Activated CD4-positive, alpha-beta T cell treated with anti-CD3 and anti-CD28 coated beads, Interleukin-2, amount 10 ng/mL, durations not matched to agents 7 days and 5 days (primary cell): ENCODE data around the gene ADAMTS10. TPM values are rescaled to one million over a fixed set of nuclear protein-coding genes. Genes with fewer than 3 reads are reported as not detected.
"Not testable (repeated sequence)": the region's sequence is repeated elsewhere in the genome, so short reads cannot be mapped to it uniquely, and the experiment has no call there.

Source experiments
- CTCF ChIA-PET: fragments of 350-600 bp; sonication (Branson Sonifier 250); formaldehyde crosslinking; loops from one replicate; lab custom pipeline; 2021; ENCODE audit warnings: antibody characterized with exemption; lab: Charles Lee
- POLR2A ChIA-PET: fragments of 350-600 bp; sonication (Branson Sonifier 250); formaldehyde crosslinking; loops from one replicate; lab custom pipeline; 2021; ENCODE audit warnings: antibody characterized with exemption; lab: Charles Lee
- DNase-seq: peaks from one replicate; pipeline ENCODE4 v3.0.0-alpha.2; 2020
- H3K27ac Mint-ChIP-seq: one replicate; pipeline ENCODE4 v1.8.0; 2021; ENCODE audit warnings: mild to moderate bottlenecking, moderate library complexity, mixed read lengths
- H3K27me3 Mint-ChIP-seq: one replicate; pipeline ENCODE4 v1.8.0; 2021; ENCODE audit warnings: mixed read lengths
- H3K36me3 Mint-ChIP-seq: one replicate; pipeline ENCODE4 v1.8.0; 2021; ENCODE audit warnings: low read depth, mixed read lengths
- H3K4me1 Mint-ChIP-seq: one replicate; pipeline ENCODE4 v1.8.0; 2021; ENCODE audit warnings: mixed read lengths
- H3K4me3 Mint-ChIP-seq: one replicate; pipeline ENCODE4 v1.8.0; 2021; ENCODE audit warnings: mild to moderate bottlenecking, moderate library complexity, mixed read lengths
- H3K9me3 Mint-ChIP-seq: one replicate; pipeline ENCODE4 v1.8.0; 2021; ENCODE audit warnings: mixed read lengths
- total RNA-seq, 2 experiments: library from RNA; stranded (reverse); gene quantifications; one replicate each; pipeline ENCODE4 v1.2.3, GENCODE V29; 2021

The ADAMTS10 gene
- total RNA-seq, 2 experiments from 2014 or later, result 10.6 to 15.3 TPM

DNA sequence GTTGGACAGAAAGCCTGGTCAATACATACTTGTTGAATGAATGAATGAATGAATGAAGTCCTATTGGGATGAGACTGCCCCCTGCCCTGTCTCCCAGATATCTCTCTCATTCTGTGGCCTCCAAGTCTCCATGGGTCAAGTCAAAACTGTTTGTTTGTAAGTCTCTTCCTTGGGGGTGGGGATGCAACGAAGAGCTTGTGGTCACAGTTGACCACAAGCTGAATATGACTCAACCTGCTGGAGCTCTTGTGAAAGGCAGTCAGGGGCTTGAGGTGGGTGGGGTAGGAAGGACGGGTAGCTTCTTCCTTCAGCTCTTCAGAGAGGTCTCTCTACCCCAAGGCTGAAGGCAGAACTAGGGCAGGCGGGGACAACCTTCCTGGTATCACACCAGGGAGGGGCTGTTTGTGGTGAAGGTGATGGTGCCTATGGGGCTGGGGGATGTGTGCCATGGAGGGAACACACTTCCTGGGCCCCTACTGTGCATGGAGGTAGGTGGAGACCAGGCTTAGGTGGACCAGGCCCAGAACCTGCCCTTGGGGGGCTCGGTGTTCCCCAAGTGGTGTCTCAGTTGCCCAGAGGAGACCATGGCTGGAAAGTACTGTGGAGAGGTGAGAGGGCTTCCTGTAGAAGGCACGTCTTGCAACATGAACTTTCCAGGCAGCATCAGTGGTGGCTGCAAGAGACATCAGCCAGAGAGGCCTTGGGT lies 41.3 kb downstream of the ADAMTS10 start:
- Mint-ChIP-seq H3K27ac (peak overlapping the region; percentile 91), H3K36me3 (peaks cover 68% of the 10 kb centered on the region), H3K9me3 (peaks cover 9% of the 10 kb centered on the region), H3K4me3 (peak overlapping the region; percentile 93), H3K4me1 (peaks cover 79% of the 10 kb centered on the region), H3K27me3 (no peaks in the 10 kb centered on the region)
- DNase-seq, result peak; percentile 87
- ChIA-PET CTCF (interaction anchor here (0.6 to 4.6 kb wide), 6 partner anchors 11 to 156 kb away, joined by 3 to 70 read pairs (median 4); partner anchors contain the start of genes MARCHF2 and ZNF414), POLR2A (interaction anchor here (0.6 to 1.1 kb wide), 4 partner anchors 12 to 105 kb away, joined by 3 to 6 read pairs (median 4); no protein-coding TSS in a partner anchor)

GRCh38 chr19:8567522-8568172 lies 42.9 kb downstream of the ADAMTS10 start:
- H3K9me3 Mint-ChIP-seq, result no peaks in the 10 kb centered on the region
- H3K36me3 Mint-ChIP-seq, result peaks cover 59% of the 10 kb centered on the region
- CTCF ChIA-PET, result interaction anchor here (0.7 to 1.3 kb wide), 3 partner anchors 10 to 233 kb away, joined by 3 to 4 read pairs (median 3); partner anchors contain the start of gene MYO1F
- H3K27ac Mint-ChIP-seq, result peak overlapping the region; percentile 82
- H3K4me3 Mint-ChIP-seq, result no peak overlapping the region
- H3K27me3 Mint-ChIP-seq, result no peaks in the 10 kb centered on the region
- POLR2A ChIA-PET, result no interaction called here
- peaks cover 73% of the 10 kb centered on the region for H3K4me1 Mint-ChIP-seq
- DNase-seq, result no peak

DNA sequence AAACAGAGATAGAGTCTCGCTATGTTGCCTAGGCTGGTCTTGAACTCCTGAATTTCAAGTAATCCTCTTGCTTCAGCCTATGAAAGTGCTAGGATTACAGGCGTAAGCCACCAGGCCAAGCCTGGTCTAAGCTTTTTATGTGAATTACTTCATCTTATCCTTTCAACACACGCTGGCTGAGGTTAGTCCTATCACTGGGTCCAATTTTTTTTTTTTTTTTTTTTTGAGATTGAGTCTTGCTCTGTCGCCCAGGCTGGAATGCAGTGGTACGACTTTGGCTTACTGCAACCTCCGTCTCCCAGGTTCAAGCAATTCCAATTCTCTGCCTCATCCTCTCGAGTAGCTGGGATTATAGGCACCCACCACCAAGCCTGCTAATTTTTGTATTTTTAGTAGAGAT lies 43.7 kb downstream of the ADAMTS10 start:
- no peak overlapping the region for H3K4me3 Mint-ChIP-seq
- CTCF ChIA-PET, result interaction anchor here (1.1 to 1.3 kb wide), 2 partner anchors 11 to 13 kb away, joined by 3 to 4 read pairs; partner anchors contain the start of gene MYO1F

DNA sequence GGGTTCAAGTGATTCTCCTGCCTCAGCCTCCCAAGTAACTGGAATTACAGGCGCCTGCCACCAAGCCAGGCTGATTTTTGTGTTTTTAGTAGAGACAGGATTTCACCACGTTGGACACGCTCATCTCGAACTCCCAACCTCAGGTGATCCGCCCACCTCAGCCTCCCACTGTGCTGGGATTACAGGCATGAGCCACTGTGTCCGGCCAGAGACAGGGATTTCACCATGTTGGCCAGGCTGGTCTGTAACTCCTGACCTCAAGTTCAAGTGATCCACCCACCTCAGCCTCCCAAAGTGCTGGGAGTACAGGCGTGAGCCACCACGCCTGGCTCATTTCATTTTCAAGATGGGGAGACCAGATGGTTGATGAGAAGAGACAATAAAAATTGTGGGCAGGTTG lies 45.6 kb downstream of the ADAMTS10 start:
- DNase-seq, H3K9me3 Mint-ChIP-seq, H3K27me3 Mint-ChIP-seq, H3K4me3 Mint-ChIP-seq, POLR2A ChIA-PET: not testable (repeated sequence)
- Mint-ChIP-seq H3K4me1 (peaks cover 53% of the 10 kb centered on the region), H3K36me3 (peaks cover 40% of the 10 kb centered on the region), H3K27ac (peak overlapping the region; percentile 69)
- CTCF ChIA-PET, result interaction anchor here (0.8 to 3.0 kb wide), 3 partner anchors 13 to 17 kb away, joined by 3 to 10 read pairs (median 3); partner anchors contain the start of gene MYO1F

More for the DNA sequence above, 43.7 kb downstream of the ADAMTS10 start:
- Mint-ChIP-seq H3K27ac (no peak overlapping the region), H3K27me3 (no peaks in the 10 kb centered on the region), H3K9me3 (no peaks in the 10 kb centered on the region), H3K4me1 (peaks cover 66% of the 10 kb centered on the region), H3K36me3 (peaks cover 52% of the 10 kb centered on the region)
- POLR2A ChIA-PET, result no interaction called here
- DNase-seq, result no peak

DNA sequence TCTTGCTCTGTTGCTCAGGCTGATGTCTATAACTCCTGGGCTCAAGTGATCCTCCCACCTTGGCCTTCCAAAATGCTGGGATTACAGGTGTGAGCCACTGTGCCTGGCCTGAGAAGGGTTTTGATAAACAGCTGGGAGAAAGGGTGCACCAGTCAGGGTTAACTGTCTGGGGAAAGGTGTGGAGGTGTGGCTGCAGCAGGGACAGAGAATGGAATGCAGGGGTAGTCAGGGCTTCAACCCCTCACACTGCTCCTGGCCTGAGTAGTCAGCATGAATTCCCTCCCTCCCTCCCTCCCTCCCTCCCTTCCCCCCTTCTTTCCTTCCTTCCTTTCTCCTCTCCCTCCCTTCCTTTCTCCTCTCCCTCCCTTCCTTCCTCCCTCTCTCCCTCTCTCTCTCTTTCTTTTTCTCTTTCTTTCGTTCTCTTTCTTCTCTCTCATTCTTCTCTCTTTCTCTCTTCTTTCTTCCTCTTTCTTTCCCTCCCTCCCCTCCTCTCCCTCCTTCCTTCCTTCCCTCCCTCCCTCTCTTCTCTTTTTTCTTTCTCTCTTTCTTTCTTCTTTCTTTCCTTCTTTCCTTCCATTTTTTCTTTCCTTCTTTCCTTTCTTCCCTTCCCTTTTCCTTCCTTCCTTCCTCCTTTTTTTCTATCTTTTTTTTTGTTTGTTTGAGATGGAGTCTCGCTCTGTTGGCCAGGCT lies 49.3 kb downstream of the ADAMTS10 start:
- Mint-ChIP-seq H3K4me3 (no peak overlapping the region), H3K4me1 (peaks cover 48% of the 10 kb centered on the region), H3K27me3 (no peaks in the 10 kb centered on the region), H3K36me3 (peaks cover 30% of the 10 kb centered on the region), H3K9me3 (no peaks in the 10 kb centered on the region), H3K27ac (no peak overlapping the region)
- CTCF ChIA-PET, result interaction anchor here (0.6 kb wide), 1 partner anchor 201 kb away, joined by 3 read pairs; no protein-coding TSS in a partner anchor
- POLR2A ChIA-PET, result no interaction called here
- no peak for DNase-seq

GRCh38 chr19:8558325-8558724 lies 52.2 kb downstream of the ADAMTS10 start:
- Mint-ChIP-seq H3K4me1 (peaks cover 34% of the 10 kb centered on the region), H3K27me3 (no peaks in the 10 kb centered on the region), H3K4me3 (no peak overlapping the region), H3K9me3 (no peaks in the 10 kb centered on the region), H3K36me3 (peaks cover 35% of the 10 kb centered on the region), H3K27ac (peak overlapping the region; percentile 64)
- DNase-seq, result no peak
- ChIA-PET POLR2A (no interaction called here), CTCF (interaction anchor here (0.5 to 2.1 kb wide), 4 partner anchors 13 to 217 kb away, joined by 3 to 10 read pairs (median 4); no protein-coding TSS in a partner anchor)

DNA sequence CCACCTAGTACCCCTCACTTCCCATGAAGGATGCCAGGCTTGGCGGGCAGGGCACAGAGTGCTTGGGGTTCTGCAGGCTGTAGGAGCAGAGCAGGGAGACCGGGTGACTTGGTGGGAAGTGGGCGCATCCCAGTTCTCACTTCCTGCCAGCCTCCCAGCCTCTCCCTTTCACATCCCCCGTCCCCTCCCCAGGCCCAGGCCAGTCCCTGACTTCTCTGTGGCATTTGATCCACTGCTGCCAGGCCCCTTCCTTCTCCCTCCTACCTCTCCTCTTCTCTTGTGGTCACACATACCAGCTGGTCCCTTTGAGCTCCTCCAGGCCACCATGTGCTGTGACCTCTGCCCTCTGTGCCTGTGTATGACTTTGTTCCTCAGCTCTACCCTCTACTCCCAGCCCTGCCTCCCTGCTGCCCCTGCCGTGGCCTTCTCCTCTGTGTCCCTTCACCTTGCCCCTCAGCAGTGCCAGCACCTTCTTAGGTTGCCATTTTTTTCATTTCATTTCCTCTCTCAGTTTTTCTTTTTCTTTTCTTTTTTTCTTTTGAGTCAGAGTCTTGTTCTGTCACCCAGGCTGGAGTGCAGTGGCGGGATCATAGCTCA lies 52.8 kb downstream of the ADAMTS10 start:
- no peaks in the 10 kb centered on the region for H3K27me3 Mint-ChIP-seq
- H3K36me3 Mint-ChIP-seq, result peaks cover 38% of the 10 kb centered on the region
- H3K4me1 Mint-ChIP-seq, result peaks cover 32% of the 10 kb centered on the region
- H3K4me3 Mint-ChIP-seq, result no peak overlapping the region
- H3K27ac Mint-ChIP-seq, result peak overlapping the region; percentile 82
- no peak for DNase-seq
- POLR2A ChIA-PET, result no interaction called here
- H3K9me3 Mint-ChIP-seq, result no peaks in the 10 kb centered on the region
- CTCF ChIA-PET, result interaction anchor here (0.5 to 2.1 kb wide), 3 partner anchors 22 to 216 kb away, joined by 4 to 10 read pairs (median 4); no protein-coding TSS in a partner anchor

- H3K4me3 Mint-ChIP-seq, POLR2A ChIA-PET, CTCF ChIA-PET, H3K27ac Mint-ChIP-seq, DNase-seq, H3K9me3 Mint-ChIP-seq, H3K27me3 Mint-ChIP-seq: not testable (repeated sequence)
- peaks cover 54% of the 10 kb centered on the region for H3K36me3 Mint-ChIP-seq
- H3K4me1 Mint-ChIP-seq, result peaks cover 19% of the 10 kb centered on the region
Measured at GRCh38 chr19:8553729-8554128, 56.8 kb downstream of the ADAMTS10 start.

GRCh38 chr19:8552810-8553209 lies 57.7 kb downstream of the ADAMTS10 start:
- ChIA-PET POLR2A (no interaction called here), CTCF (no interaction called here)
- Mint-ChIP-seq H3K27ac (no peak overlapping the region), H3K36me3 (peaks cover 54% of the 10 kb centered on the region), H3K27me3 (no peaks in the 10 kb centered on the region), H3K4me1 (peaks cover 12% of the 10 kb centered on the region), H3K4me3 (no peak overlapping the region), H3K9me3 (no peaks in the 10 kb centered on the region)
- DNase-seq, result no peak

DNA sequence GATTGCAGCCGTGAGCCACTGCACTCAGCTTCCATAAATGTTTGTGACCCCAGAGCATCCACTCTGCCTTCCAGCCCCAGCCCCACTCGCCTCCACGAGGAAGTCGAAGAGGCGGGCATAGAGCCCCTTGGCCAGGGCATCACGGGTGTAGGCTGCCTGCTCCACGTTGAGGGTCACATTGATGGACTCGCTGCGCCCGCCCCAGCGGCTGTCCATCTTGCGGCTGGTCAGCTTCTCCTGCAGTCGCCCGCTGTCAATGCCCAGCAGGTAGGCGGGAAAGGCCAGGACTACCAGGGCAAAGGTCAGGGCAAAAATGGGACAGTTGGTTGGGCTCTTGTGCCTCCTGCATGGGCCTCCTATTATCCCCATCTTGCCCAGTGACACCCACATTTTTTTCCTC lies 60.4 kb downstream of the ADAMTS10 start:
- H3K27ac Mint-ChIP-seq, result peak overlapping the region; percentile 60
- peaks cover 6% of the 10 kb centered on the region for H3K4me1 Mint-ChIP-seq
- ChIA-PET CTCF (interaction anchor here (1.3 kb wide), 1 partner anchor 28 kb away, joined by 5 read pairs; no protein-coding TSS in a partner anchor), POLR2A (no interaction called here)
- no peak overlapping the region for H3K4me3 Mint-ChIP-seq
- H3K27me3 Mint-ChIP-seq, result no peaks in the 10 kb centered on the region
- no peak for DNase-seq
- H3K9me3 Mint-ChIP-seq, result no peaks in the 10 kb centered on the region
- H3K36me3 Mint-ChIP-seq, result peaks cover 69% of the 10 kb centered on the region

GRCh38 chr19:8545743-8546142 lies 64.8 kb downstream of the ADAMTS10 start:
- no peaks in the 10 kb centered on the region for H3K9me3 Mint-ChIP-seq
- peak overlapping the region; percentile 28 for H3K27ac Mint-ChIP-seq
- H3K4me1 Mint-ChIP-seq, result peaks cover 2% of the 10 kb centered on the region
- no peak for DNase-seq
- H3K36me3 Mint-ChIP-seq, result peaks cover 50% of the 10 kb centered on the region
- CTCF ChIA-PET, result no interaction called here
- H3K4me3 Mint-ChIP-seq, result no peak overlapping the region
- H3K27me3 Mint-ChIP-seq, result no peaks in the 10 kb centered on the region
- POLR2A ChIA-PET, result no interaction called here

DNA sequence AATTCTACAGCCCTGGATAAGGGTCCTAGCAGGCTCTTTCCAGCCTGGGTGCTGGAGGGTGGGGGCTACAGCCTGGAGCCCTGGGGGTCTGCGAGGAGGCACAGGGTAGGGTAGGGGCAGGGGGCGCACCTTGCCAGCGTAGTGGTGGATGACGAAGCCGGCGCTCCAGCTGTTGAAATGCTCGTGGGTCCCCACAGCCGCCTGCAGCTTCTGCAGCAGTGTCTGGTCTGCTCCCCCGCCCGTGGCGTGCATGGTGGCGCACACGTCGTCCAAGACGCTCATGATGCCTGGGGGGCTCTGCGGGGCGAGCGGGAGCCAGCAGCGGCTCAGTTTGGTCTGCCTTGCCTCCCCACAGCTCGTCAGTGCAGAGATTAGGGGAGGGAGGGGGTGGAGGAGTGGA lies 66.3 kb downstream of the ADAMTS10 start:
- no peaks in the 10 kb centered on the region for H3K9me3 Mint-ChIP-seq
- no peaks in the 10 kb centered on the region for H3K27me3 Mint-ChIP-seq
- ChIA-PET CTCF (no interaction called here), POLR2A (no interaction called here)
- no peak overlapping the region for H3K4me3 Mint-ChIP-seq
- peaks cover 2% of the 10 kb centered on the region for H3K4me1 Mint-ChIP-seq
- H3K27ac Mint-ChIP-seq, result no peak overlapping the region
- no peak for DNase-seq
- H3K36me3 Mint-ChIP-seq, result peaks cover 47% of the 10 kb centered on the region
